ENCODE measurements around the gene PJA1.

PJA1 gene, protein sequence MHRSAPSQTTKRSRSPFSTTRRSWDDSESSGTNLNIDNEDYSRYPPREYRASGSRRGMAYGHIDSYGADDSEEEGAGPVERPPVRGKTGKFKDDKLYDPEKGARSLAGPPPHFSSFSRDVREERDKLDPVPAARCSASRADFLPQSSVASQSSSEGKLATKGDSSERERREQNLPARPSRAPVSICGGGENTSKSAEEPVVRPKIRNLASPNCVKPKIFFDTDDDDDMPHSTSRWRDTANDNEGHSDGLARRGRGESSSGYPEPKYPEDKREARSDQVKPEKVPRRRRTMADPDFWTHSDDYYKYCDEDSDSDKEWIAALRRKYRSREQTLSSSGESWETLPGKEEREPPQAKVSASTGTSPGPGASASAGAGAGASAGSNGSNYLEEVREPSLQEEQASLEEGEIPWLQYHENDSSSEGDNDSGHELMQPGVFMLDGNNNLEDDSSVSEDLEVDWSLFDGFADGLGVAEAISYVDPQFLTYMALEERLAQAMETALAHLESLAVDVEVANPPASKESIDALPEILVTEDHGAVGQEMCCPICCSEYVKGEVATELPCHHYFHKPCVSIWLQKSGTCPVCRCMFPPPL

DNA sequence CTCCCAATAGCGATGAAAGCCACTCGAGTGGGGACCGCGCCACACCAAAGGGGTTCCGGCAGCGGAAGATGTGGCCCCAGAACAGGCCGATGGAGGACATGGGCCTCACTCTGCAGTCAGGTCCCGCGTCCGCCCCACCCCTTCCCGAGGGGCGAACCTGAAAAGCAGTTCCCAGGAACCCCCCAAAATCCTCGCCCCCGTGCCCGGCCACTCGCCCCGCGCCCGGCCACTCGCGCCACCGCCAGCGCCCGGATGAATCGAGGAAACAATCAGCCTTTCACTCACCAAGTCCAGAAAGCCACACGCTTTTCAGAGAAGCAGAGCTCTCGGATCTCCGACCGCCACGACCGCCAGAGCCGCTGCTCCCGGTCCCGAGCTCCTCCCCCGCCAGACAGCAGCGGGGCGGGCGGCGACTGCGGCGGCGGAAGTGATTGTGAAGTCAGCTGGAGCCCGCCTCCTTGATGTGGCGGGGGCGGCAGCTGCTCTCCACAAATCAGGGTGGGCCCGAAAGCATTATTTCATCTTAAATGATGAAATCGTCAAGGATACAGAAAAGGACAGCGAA is at the start of gene PJA1:
Gene PJA1, minus strand, starts transcription at position 367 of the 565 bp plus-strand sequence. CDS start 2,380 bp downstream, outside the sequence.
- Mint-ChIP-seq H3K36me3 (peaks cover 17 to 20% of the 10 kb centered on the region in 2 donors), H3K27ac (peak within 1 kb of the TSS; percentile 94), H3K4me3 (peak within 1 kb of the TSS; percentile 90 to 97), H3K27me3 (peaks cover 0 to 14% of the 10 kb centered on the region in 2 donors), H3K4me1 (peaks cover 19 to 25% of the 10 kb centered on the region in 2 donors), H3K9me3 (peaks cover 0 to 3% of the 10 kb centered on the region in 2 donors)
- peak; percentile 63 for DNase-seq
- peak; percentile 93 for ATAC-seq (replicated peaks)

DNA sequence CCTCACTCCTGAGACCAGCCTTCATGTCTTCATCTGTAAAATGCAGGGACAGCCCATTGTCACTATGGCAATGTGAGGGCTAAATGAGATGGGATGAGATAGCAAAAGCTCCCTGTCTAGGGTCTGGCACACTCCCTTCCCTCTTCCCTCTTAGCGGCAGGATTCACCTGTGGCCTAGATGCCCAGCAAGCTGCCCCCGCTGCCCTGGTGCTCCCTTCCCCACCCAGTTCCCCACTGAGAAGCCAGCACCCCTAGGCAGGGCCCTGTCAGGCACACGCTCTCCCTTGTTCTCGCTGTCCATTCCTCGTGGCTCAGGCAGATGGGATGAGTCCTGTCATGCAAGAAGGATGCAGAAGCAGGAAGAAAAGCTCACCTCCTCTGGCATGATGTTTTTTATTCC is 49.2 kb upstream of the PJA1 start:
- Mint-ChIP-seq H3K27ac (no peak overlapping the region), H3K9me3 (no peaks in the 10 kb centered on the region), H3K27me3 (peaks cover 0 to 15% of the 10 kb centered on the region in 2 donors), H3K4me3 (no peak overlapping the region), H3K36me3 (no peaks in the 10 kb centered on the region), H3K4me1 (no peaks in the 10 kb centered on the region)
- ATAC-seq (replicated peaks) (no peak), DNase-seq (no peak)

DNA sequence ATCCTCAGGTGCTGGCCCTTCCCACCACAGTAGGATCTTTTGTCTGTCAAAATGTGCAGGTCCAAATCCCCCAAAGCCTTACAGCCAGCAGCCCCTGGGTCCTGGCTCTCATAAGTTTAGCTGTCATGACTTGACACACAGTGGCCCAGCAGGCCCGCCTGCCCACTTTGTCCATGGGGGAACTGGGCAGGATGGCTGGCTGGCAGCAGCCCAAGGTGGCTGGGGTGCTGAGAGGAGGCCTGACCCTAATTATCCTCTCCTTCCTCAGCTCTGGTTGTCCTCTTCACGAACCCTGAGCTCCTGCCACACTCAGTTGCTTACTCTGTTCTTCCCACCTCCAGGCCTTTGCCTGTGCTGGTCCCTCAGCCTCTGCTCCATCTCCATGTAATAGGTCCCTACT is 46.4 kb upstream of the PJA1 start:
- no peak for DNase-seq
- no peak for ATAC-seq (replicated peaks)
- Mint-ChIP-seq H3K4me1 (no peaks in the 10 kb centered on the region), H3K36me3 (no peaks in the 10 kb centered on the region), H3K9me3 (no peaks in the 10 kb centered on the region), H3K27ac (no peak overlapping the region), H3K4me3 (no peak overlapping the region), H3K27me3 (peaks cover 0 to 11% of the 10 kb centered on the region in 2 donors)

DNA sequence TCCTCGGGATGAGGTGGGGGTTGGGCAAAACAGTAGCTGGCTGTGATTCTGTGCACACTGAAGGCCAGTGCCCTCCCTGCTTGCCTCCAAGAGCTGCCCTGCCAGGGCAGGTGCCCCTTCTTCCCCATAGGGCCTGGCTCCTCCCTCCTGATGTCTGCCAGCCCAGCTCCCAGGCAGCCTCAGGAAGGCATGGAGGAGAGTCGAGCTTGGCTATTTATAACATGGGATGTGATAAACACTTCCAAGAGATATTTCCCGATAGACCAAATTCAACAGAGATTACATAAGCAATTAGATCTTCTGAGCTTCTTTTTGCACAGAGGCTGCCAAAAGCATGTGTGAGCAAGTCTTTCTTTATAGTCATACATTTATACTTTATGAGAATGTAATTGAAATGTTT is 45.3 kb upstream of the PJA1 start:
- no peaks in the 10 kb centered on the region for H3K36me3 Mint-ChIP-seq
- no peak overlapping the region for H3K27ac Mint-ChIP-seq
- H3K27me3 Mint-ChIP-seq, result peaks cover 0 to 8% of the 10 kb centered on the region in 2 donors
- ATAC-seq (replicated peaks) (no peak), DNase-seq (no peak)
- no peak overlapping the region for H3K4me3 Mint-ChIP-seq
- no peaks in the 10 kb centered on the region for H3K4me1 Mint-ChIP-seq
- H3K9me3 Mint-ChIP-seq, result no peaks in the 10 kb centered on the region

GRCh38 chrX:69207216-69207615 is 42.0 kb upstream of the PJA1 start:
- peaks cover 0 to 8% of the 10 kb centered on the region in 2 donors for H3K27me3 Mint-ChIP-seq
- no peak overlapping the region for H3K27ac Mint-ChIP-seq
- no peak overlapping the region for H3K4me3 Mint-ChIP-seq
- no peak for DNase-seq
- H3K4me1 Mint-ChIP-seq, result no peaks in the 10 kb centered on the region
- no peaks in the 10 kb centered on the region for H3K9me3 Mint-ChIP-seq
- H3K36me3 Mint-ChIP-seq, result no peaks in the 10 kb centered on the region
- no peak for ATAC-seq (replicated peaks)

GRCh38 chrX:69203638-69204037 is 38.4 kb upstream of the PJA1 start:
- no peaks in the 10 kb centered on the region for H3K9me3 Mint-ChIP-seq

DNA sequence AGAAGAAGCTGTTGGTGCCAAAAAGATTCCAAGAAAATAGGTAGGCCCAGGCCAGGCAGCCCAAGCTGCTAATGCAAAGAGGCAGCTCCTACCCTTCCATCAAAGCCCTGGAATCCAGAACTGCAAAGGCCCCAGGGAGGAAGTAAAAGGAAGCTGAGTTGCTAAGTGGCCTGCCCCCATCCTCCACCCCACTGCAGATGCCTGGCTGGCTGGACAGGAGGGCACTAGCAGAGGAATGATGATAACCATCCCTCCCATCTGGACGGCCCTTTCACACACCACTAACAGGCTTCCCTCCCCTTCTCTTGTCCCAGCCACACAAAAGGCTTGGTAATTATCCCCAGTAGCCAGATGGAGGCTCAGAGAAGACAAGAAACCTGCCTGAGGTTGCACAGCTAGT is 32.4 kb upstream of the PJA1 start:
- H3K4me3 Mint-ChIP-seq, result no peak overlapping the region
- peaks cover 0 to 1% of the 10 kb centered on the region in 2 donors for H3K4me1 Mint-ChIP-seq
- no peak overlapping the region for H3K27ac Mint-ChIP-seq
- H3K27me3 Mint-ChIP-seq, result peaks cover 5 to 14% of the 10 kb centered on the region in 2 donors
- DNase-seq (no peak), ATAC-seq (replicated peaks) (no peak)
- no peaks in the 10 kb centered on the region for H3K9me3 Mint-ChIP-seq
- no peaks in the 10 kb centered on the region for H3K36me3 Mint-ChIP-seq

More at GRCh38 chrX:69203638-69204037, 38.4 kb upstream of the PJA1 start:
- no peak for ATAC-seq (replicated peaks)
- peaks cover 4 to 5% of the 10 kb centered on the region in 2 donors for H3K27me3 Mint-ChIP-seq
- H3K4me3 Mint-ChIP-seq, result no peak overlapping the region
- no peaks in the 10 kb centered on the region for H3K4me1 Mint-ChIP-seq
- DNase-seq, result no peak
- no peak overlapping the region for H3K27ac Mint-ChIP-seq
- no peaks in the 10 kb centered on the region for H3K36me3 Mint-ChIP-seq

GRCh38 chrX:69196666-69197065 is 31.4 kb upstream of the PJA1 start:
- no peak for ATAC-seq (replicated peaks)
- peaks cover 5 to 14% of the 10 kb centered on the region in 2 donors for H3K27me3 Mint-ChIP-seq
- H3K36me3 Mint-ChIP-seq, result no peaks in the 10 kb centered on the region
- no peaks in the 10 kb centered on the region for H3K9me3 Mint-ChIP-seq
- no peak overlapping the region for H3K4me3 Mint-ChIP-seq
- no peak for DNase-seq
- no peak overlapping the region for H3K27ac Mint-ChIP-seq
- H3K4me1 Mint-ChIP-seq, result peaks cover 0 to 2% of the 10 kb centered on the region in 2 donors

DNA sequence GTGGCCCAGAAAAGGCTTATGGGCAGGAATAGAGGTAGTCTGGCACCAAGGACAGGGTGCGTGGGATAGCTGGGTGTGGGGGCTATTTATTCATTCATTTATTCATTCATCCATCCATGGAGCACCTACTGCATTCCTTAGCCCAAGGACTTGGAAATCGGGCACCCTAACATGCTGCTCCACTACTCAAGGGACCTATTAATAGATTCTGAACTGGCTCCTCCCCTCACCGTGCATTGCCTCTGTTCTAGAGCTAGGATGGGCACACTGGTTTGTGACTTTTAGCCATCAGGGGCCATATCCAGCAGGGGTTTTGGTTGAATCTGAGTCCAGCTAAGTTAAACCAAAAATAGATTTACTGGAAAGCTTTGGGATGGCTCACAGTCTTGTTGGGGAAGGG is 30.6 kb upstream of the PJA1 start:
- ATAC-seq (replicated peaks) (no peak), DNase-seq (no peak)
- Mint-ChIP-seq H3K9me3 (no peaks in the 10 kb centered on the region), H3K4me3 (no peak overlapping the region), H3K27ac (no peak overlapping the region), H3K4me1 (peaks cover 0 to 2% of the 10 kb centered on the region in 2 donors), H3K27me3 (peaks cover 0 to 14% of the 10 kb centered on the region in 2 donors), H3K36me3 (no peaks in the 10 kb centered on the region)

DNA sequence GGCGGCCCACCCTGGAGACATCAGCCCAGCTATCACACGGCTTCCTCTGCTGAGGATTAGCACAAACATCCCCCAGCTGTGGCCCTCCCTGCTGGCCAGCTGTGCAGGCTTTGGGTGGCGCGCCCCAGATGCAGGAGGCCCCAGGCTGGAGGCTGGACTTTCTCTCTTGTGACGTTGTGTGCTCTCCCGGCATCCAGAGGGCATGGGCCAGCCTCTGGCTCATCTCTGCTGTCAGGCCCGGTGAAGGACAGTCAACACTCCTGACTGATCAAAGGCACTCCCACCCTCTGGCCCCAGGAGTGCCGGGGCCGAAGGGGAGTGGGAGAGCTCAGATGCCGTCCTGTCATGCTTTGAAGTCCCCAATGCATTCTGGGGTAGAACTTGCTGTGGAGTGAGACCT is 29.9 kb upstream of the PJA1 start:
- Mint-ChIP-seq H3K36me3 (no peaks in the 10 kb centered on the region), H3K4me1 (peaks cover 0 to 2% of the 10 kb centered on the region in 2 donors), H3K4me3 (no peak overlapping the region), H3K27ac (no peak overlapping the region), H3K9me3 (no peaks in the 10 kb centered on the region), H3K27me3 (peaks cover 2 to 14% of the 10 kb centered on the region in 2 donors)
- DNase-seq (no peak), ATAC-seq (replicated peaks) (no peak)

DNA sequence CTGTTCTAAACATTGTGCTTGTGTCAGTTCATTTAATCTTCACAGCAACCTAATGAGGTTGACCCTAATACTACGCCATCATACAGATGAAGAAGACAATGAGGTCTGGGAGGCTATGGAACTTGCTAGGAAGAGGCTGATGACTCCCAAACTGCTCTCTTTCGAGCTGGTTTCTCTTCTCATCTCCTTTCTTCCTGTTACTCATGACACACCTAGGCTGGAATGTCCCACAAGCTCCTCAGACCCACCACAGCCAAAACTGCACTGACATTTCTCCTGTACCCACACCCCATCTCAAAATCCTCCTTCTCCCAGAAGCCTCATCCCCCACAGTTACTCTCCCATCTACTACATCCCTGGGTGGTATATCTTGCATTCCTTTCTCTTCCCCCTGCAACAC is 27.4 kb upstream of the PJA1 start:
- no peaks in the 10 kb centered on the region for H3K36me3 Mint-ChIP-seq
- H3K27ac Mint-ChIP-seq, result no peak overlapping the region
- peaks cover 10 to 14% of the 10 kb centered on the region in 2 donors for H3K27me3 Mint-ChIP-seq
- H3K9me3 Mint-ChIP-seq, result no peaks in the 10 kb centered on the region
- DNase-seq (no peak), ATAC-seq (replicated peaks) (no peak)
- no peak overlapping the region for H3K4me3 Mint-ChIP-seq
- peaks cover 0 to 2% of the 10 kb centered on the region in 2 donors for H3K4me1 Mint-ChIP-seq

DNA sequence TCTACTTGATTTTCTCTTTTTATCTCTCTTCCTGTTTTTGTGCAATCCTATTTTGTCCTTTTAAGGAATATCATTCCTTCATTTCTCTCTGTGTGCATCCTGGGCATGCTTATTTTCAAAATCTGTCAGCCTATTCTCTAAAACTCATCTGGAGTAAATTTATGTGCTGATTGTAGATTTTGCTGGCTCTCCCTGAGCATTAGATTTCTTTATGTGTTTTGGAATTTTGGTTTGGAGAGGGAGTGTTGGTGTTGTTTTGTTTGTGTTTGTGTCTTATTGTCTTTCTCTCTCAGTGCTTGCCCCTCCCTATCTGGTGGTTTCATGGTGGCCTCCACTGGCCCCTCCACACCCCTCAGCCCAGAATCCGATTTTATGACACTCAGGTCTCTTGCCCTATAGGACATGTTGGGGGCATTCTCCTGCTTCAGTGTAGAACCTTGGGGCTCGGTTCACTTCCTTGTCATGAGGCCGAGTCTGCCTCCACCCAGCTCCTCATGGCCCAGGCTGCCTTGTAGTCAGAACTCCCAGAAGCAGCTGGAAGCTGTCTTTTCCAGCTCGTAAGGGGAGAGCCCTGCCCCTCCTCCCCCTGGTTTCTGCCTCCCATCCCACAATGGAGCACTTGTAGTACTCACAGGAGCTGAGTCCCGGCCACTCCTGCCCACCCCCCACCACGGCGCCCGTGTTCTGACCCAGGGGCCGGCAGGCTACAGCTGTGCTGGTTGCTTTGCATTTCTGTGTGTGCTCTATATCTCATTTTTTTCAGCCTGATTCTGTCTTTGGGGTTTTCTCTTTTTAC is 24.5 kb upstream of the PJA1 start:
- DNase-seq (no peak), ATAC-seq (replicated peaks) (no peak)
- Mint-ChIP-seq H3K9me3 (no peaks in the 10 kb centered on the region), H3K27me3 (peaks cover 7 to 10% of the 10 kb centered on the region in 2 donors), H3K27ac (peak overlapping the region; percentile 20), H3K4me1 (peaks cover 2 to 5% of the 10 kb centered on the region in 2 donors), H3K36me3 (no peaks in the 10 kb centered on the region), H3K4me3 (no peak overlapping the region)

DNA sequence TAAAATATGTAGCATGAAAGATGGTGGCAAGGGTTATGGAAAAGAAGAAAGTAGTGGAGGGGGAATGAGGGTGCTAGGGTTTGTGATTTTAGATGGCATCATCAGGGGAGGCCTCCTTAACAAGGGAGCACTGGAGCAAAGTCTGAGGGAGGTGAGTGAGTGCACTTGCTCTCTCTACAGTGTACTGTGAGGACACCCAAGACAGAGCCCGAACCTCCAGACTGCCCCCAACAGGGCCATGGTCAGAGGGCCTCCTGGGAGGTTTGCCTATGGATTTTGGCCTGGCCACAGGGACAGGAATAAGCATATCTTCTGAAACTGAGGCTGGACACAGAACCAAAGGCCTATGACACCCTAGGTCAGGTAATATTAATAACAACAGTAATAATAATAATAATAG is 21.4 kb upstream of the PJA1 start:
- Mint-ChIP-seq H3K4me1 (peaks cover 0 to 5% of the 10 kb centered on the region in 2 donors), H3K27ac (no peak overlapping the region), H3K9me3 (no peaks in the 10 kb centered on the region), H3K36me3 (no peaks in the 10 kb centered on the region), H3K27me3 (peaks cover 4 to 10% of the 10 kb centered on the region in 2 donors), H3K4me3 (no peak overlapping the region)
- ATAC-seq (replicated peaks) (no peak), DNase-seq (no peak)

- Mint-ChIP-seq H3K4me1 (peaks cover 0 to 5% of the 10 kb centered on the region in 2 donors), H3K27ac (no peak overlapping the region), H3K36me3 (no peaks in the 10 kb centered on the region), H3K9me3 (no peaks in the 10 kb centered on the region), H3K4me3 (no peak overlapping the region), H3K27me3 (peaks cover 10 to 17% of the 10 kb centered on the region in 2 donors)
- DNase-seq (no peak), ATAC-seq (replicated peaks) (no peak)
Measured at GRCh38 chrX:69185886-69186285, 20.6 kb upstream of the PJA1 start.

Measured in stimulated activated naive B cell treated with anti-CD40 and anti-IgM and Interleukin-4, amounts not matched to agents 10 μg/mL and 1 μg/mL and 100 μg/mL, for 72 hours (primary cell).